Mammary epithelial cell (primary cell): ENCODE data around the gene PCNX1.

Experiments used
- EZH2 ChIP-seq: IDR thresholded peaks from 2 replicates; pipeline ENCODE4 v1.6.1; 2012; ENCODE audit warnings: low read length, inconsistent platforms, borderline replicate concordance
- TF ChIP-seq, protein P1 (sequence below), 2 donors: IDR thresholded peaks in 1 of 2; conservative IDR thresholded peaks in 1 of 2; 2 replicates each; pipeline ENCODE4 v1.5.1; 2011 to 2012; ENCODE audit warnings: inconsistent platforms in 2 of 2, low read length in 2 of 2, mild to moderate bottlenecking in 2 of 2, control low read depth in 1 of 2, low read depth in 1 of 2; ENCODE audit not compliant: insufficient read depth in 1 of 2; ENCODE audit errors: extremely low read depth in 1 of 2

DNA sequence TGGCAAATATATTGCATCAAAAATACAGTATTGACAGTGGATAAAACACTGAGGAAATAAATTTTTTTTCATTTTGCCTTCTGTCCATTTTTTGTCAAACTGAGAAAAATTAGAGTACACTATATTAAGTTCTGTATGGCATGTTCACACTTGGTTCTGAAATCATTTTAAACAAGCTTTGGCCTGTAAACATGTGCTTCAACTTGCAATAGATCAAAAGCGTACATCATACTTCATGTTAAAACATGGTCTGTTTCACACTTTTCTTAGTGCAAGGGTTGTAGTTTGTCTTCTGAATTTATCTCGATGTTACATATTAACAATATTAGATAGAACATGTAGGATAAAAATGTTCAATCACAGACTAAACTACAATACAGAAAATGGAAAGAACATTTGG, 208.0 kb downstream of the PCNX1 start:
- TF ChIP-seq, protein P1, sequence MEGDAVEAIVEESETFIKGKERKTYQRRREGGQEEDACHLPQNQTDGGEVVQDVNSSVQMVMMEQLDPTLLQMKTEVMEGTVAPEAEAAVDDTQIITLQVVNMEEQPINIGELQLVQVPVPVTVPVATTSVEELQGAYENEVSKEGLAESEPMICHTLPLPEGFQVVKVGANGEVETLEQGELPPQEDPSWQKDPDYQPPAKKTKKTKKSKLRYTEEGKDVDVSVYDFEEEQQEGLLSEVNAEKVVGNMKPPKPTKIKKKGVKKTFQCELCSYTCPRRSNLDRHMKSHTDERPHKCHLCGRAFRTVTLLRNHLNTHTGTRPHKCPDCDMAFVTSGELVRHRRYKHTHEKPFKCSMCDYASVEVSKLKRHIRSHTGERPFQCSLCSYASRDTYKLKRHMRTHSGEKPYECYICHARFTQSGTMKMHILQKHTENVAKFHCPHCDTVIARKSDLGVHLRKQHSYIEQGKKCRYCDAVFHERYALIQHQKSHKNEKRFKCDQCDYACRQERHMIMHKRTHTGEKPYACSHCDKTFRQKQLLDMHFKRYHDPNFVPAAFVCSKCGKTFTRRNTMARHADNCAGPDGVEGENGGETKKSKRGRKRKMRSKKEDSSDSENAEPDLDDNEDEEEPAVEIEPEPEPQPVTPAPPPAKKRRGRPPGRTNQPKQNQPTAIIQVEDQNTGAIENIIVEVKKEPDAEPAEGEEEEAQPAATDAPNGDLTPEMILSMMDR (conservative IDR thresholded peaks at IDR 0.05 in 1 of 2, IDR thresholded peaks at IDR 0.05 in 1 of 2; ENCODE audit: extremely low read depth in 1 of 2, insufficient read depth in 1 of 2, low read depth in 1 of 2, low read length in 2 of 2), result no peak
- no peak for TF ChIP-seq EZH2
